Endometrial microvascular endothelial cells (primary cell): ENCODE measurements around the gene LAMC3. TPM values are rescaled to one million over a fixed set of nuclear protein-coding genes. Genes with fewer than 3 reads are reported as not detected.

Source experiments
- in situ Hi-C: cut with HindIII; loops from 2 replicates; pipeline ENCODE4 v1.10.0; 2017; ENCODE audit warnings: low sequenced_read_pairs, low pct_unique_long_range_greater_than_20kb; ENCODE audit errors: inconsistent ontology term
- total RNA-seq: library from RNA; depleted of rRNA; stranded (reverse); fragments of >200 nt; gene quantifications from one replicate; pipeline ENCODE4 v1.2.3, GENCODE V29; 2015; ENCODE audit errors: inconsistent ontology term

Gene LAMC3
- total RNA-seq, 1 donor from 2014 or later: not detected

DNA sequence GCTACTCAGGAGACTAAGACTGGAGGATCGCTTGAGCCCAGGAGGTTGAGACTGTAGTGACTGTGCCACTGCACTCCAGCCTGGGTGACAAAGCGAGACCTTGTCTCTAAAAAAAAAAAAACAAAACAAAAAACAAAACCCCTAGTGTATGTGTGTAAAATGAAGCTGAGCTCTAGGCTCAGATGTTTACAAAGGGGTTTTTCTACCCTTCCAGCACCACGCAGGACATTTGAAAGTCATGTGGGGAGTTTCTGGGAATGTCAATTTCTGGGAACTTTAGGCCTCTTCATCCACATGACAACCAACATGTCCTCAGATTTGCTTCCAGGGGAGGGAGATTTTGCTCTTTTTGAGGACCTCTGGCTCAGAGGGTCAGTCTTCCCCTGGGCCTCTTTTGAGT lies 44.9 kb downstream of the LAMC3 start:
- in situ Hi-C loops: no loop called here

DNA sequence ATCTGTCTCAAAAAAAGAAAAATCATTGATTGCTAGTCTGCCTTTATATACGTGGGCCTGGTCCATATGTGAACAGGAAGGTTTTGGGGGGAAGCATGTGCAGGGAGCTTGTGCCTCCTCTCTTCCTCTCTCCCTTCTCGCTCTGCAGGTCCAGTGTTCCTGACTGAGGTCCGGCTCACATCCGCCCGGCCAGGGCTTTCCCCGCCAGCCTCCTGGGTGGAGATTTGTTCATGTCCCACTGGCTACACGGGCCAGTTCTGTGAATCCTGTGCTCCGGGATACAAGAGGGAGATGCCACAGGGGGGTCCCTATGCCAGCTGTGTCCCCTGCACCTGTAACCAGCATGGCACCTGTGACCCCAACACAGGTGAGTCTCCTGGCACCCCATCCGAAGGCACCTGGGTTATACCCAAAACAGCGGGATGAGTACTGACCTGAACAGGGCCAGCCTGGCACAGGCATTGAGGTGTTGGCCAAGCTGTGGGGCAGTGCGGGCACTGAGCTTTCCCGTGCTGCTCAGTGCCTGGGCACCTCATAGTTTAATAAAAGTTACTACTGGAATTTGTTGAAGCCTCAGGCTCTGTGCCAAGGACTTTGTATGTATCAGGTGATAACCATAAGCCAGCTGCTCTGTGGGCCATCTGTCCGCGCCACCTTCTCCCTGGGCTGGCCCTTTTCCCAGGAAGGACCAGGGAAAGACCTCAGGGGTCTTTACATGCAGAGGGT lies 48.0 kb downstream of the LAMC3 start:
- in situ Hi-C loops: no loop called here

DNA sequence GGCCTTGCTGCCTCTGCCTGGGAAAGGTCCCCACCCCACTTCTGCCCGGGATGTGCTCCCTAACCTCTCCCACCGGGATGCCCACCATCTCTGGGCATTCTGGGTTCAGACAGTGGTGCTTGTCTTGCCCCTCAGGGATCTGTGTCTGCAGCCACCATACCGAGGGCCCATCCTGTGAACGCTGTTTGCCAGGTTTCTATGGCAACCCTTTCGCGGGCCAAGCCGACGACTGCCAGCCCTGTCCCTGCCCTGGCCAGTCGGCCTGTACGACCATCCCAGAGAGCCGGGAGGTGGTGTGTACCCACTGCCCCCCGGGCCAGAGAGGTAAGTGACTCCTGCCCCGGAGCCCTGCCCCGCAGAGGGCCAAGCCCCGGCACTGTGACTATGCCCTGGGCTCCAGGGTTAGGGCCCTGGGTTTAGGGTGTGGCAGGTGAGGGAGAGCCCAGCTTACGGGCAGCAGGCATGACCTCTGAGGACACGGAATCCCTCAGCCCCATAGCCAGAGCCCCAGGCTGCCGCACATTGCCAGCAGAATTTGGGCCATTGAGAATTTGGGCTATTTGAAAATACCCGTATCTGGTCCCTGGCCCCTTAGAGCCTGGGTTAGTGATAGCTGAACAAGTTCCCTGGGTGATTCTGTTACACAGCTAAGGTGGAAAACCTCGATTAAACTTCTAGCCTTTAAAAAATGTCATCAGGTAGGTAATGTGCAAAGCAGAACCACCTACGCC lies 52.1 kb downstream of the LAMC3 start:
- in situ Hi-C loops: no loop called here

DNA sequence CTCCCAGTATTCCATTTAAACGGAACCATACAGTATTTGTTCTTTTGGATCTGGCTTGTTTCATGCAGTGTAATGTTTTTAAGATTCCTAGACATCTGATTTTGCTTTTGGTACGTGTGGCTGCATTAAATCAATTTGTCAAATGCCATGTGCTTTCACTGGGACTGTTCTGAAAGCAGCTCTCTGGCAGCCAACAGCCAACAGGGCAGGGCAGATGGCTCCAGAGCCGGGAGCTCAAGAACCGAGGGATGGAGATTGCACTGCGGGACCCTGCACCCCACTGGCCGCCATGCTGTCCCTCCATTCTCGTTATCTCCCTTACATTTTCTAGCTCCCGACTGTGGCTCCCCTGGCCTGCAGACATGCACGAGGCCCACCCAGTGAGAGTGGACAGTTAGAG lies 54.0 kb downstream of the LAMC3 start:
- in situ Hi-C loops: no loop called here

DNA sequence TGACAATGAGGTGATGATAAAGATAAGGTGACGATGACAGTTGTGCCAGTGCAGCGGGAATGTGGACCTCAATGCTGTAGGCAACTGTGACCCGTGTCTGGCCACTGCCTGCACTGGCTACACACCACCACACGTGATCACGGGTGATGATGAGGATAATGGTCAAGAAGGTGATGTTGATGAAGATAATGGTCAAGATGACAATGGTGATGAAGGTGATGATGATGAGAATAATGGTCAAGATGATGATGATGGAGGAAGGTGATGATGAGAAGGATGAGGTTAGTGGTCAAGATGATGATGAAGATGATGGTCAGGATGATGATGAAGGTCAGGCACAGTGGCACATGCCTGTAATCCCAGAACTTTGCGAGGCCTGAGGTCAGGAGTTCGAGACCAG lies 56.6 kb downstream of the LAMC3 start:
- in situ Hi-C loops: no loop called here

DNA sequence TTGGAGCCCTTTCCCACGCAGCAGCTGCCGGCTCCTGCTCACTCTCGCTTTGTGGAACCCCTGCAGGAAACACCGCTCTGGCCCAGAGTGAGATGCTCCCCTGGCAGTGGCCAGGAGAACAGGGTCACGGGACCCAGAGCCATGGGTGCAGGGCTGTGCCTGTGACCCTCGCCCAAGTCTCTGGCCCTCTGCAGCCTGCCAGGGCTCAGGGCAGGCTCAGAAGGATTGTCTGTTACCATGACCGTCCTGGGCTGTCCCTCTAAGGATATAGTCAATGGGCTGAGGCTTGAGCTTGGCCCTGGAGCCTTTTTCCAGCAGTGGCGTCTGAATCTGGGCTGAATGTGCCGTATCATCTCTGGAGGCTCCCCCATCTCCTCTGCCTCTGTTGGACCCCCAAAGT lies 58.7 kb downstream of the LAMC3 start:
- in situ Hi-C loops: no loop called here

DNA sequence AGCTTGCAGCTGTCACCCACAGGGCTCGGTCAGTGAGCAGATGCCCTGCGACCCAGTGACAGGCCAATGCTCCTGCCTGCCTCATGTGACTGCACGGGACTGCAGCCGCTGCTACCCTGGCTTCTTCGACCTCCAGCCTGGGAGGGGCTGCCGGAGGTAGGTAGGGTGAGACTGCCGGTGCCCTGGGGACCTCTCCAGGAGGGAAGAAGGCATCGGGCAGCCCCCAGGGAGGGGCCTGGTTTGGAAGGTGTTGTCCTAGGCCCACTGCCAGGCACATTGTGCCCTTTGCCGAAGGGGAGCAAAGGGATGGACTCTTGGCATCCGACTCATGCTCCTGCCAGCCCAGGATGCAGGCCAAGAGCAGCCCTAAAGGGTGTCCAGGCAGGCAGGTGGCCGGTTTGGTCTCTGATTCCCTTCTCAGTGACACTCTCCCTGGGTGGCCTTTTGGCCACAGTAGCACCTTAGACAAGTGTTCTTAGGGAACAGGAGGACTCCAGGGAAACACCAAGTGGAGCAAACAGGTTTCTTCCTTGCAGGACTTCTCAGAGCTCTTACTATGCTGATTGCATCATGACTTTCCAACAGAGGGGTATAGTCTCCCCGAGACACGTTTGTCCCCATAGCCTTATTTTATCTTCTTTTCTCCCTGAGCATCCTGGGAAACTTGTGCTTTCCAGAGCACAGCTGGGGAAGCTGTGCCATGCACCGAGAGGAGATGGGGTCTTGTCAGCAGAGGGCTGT lies 59.3 kb downstream of the LAMC3 start:
- in situ Hi-C loops: no loop called here

DNA sequence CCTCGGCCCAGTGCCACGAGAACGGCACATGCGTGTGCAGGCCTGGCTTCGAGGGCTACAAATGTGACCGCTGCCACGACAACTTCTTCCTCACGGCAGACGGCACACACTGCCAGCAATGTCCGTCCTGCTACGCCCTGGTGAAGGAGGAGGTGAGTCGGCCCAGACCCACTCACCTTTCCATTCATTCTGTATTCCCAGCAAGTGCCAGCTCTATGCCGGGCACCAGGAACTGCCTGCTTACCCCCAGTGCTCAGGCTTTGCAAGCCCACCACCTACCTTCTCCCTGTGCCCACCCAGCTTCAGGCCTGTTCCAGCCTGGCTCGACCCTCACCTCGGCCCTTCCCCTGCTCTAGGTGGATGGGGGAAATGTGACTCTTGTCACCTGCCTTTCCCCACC lies 60.7 kb downstream of the LAMC3 start:
- in situ Hi-C loops: no loop called here

DNA sequence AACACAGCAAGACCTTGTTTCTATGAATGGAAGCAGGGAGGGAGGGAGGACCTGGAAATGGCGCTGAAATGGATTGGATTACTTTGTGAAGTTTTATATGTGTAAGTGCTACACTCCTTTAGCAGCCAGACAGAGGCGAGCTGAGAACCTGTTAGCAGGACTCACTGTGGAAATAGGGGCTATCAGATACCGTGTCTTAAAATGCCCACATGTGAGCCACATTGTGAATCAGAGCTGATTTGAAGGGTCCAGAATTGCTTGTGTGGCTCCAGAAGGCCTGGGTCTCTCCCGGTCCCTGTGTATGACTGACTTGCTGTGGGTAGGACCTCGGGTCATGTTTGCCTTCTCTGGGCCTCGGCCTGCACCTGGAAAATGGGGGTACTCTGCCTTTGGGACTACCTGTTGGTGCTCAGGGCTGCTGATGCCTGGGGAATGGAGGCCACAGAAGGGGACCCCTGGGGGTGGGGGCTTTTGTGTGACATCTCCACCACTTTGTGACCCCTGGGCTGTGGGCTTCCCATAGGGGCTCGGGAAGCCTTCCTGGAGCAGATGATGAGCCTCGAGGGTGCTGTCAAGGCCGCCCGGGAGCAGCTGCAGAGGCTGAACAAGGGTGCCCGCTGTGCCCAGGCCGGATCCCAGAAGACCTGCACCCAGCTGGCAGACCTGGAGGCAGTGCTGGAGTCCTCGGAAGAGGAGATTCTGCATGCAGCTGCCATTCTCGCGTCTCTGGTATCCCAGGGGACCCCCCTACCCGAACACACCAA lies 63.3 kb downstream of the LAMC3 start:
- in situ Hi-C loops: no loop called here

DNA sequence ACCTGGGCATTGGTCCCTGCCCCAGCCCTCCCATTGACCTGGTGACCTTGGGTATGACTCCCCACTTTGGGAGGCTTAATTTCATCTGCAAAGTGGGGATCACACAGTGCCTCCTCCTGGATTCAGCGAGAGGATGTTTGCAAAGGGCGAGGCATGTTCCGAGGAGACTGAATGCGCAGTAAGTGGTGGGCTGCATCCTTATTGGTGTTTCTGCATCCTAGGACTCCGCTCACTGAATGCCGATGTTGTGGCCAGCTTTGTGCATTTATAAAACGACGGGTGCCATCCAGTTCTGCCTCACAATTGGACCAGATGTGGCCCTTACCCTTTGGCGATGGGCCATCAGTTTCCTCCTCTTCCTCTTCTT lies 63.9 kb downstream of the LAMC3 start:
- in situ Hi-C loops: no loop called here

DNA sequence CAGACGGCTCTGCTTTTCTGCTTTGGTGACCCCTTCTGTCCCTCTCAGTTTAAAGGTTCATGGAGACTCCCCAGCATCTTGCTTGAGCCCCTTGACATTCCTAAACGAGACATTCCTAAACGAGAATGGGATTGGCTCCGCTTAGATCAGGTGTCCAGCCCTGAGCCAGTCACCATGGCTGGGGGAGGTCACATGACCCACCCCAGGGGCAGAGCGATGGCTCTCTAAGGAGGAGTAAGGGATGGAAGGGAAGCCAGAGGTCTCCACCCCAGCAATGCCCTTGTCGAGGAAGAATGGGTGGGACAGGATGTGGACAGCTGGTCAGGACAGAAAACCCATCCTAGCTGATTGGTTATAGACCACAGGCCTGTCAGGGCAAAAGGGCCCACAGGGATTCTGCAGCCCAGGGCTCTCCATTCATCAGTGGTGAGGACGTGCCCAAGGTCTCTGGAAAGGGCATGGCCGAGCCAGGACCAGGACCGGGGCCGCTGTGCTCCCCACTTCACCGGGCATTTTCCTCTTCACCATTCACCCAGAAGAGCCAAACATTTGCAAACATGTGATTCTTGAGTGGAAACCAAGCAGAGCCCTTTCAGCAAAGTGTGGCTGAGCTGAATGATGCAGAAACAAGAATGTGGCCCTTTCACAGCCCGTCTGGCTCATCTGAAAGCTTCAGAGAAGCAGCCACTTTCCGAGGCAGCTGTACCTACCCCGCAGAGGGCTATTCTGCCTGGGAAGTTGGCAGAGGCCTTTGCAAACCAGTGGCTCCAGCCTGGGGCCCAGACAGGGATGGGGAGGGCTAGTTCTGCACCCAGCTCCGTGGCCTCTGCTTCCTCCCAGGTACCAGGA lies 67.6 kb downstream of the LAMC3 start:
- in situ Hi-C loops: no loop called here

DNA sequence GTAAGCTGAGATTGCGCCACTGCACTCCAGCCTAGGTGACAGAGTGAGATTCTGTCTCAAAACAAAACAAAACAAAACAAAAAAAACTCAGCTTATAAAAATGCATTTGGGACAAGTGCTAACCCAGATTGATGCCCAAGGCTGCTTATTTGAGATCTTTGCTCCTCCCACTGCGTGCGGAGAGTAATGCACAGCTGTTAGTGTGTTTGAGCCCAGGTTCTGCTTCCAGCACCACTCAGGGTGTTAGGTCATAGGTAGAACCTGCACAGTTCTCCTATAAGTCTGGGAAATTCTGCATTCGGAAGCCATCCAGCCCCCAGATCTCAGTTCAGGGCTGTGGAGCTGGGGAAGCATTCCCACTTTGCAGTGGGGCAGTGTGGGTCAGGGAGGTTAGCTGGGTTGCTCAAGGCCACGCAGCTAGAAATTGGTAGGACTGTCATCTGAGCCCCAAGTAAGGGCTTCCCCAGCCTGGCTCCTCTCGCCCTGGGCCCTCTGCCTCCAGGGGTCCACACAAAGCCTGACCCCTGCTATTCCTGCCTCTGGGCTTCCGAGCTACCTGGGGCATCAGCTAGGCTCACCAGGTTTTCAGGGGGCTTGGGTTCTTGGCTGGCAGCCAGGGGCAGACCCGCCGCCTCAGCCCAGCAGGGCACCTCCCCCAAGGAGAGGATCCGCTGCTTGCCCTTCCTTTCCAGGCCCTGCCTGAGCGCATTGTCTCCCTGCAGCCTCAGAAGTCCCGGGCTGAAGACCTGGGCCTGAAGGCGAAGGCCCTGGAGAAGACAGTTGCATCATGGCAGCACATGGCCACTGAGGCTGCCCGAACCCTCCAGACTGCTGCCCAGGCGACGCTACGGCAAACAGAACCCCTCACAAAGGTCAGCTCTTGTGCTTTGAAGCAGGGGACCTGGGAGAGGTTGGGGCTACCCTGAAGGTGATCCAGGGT lies 69.7 kb downstream of the LAMC3 start:
- in situ Hi-C loops: no loop called here

DNA sequence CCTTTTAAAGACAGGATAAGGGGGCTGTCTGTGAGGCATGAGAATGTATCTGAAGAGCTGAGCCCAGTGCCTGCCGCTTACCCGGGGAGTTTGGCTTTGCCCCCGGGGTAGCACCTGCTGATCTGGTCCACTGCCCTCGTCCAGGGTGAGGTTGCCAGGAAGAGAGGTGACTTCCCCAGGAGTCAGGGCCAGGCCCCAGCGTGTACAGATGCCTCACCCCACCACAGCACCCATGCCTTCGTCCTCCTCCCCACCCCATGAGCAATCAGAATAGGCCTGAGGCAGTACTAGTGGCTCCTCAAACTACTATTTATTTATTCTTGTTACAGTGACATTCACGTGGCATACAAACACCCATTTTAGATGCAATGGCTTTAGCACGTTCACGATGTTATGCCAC lies 71.6 kb downstream of the LAMC3 start:
- in situ Hi-C loops: no loop called here

DNA sequence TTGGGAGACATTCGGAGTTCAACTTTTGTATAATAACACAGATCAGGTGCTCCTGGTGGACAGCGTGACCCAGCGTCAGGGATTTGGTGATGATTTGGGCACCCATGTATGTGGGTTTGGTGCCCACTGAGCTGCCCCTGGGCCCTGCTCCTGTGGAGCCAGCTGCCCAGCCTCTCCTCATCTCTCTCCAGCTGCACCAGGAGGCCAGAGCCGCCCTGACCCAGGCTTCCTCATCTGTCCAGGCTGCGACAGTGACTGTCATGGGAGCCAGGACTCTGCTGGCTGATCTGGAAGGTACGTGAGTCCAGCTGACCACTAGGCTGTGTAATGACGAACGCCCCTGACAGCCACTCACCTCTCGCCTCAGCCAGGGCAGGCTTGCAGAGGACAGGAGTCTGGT lies 72.9 kb downstream of the LAMC3 start:
- in situ Hi-C loops: no loop called here

DNA sequence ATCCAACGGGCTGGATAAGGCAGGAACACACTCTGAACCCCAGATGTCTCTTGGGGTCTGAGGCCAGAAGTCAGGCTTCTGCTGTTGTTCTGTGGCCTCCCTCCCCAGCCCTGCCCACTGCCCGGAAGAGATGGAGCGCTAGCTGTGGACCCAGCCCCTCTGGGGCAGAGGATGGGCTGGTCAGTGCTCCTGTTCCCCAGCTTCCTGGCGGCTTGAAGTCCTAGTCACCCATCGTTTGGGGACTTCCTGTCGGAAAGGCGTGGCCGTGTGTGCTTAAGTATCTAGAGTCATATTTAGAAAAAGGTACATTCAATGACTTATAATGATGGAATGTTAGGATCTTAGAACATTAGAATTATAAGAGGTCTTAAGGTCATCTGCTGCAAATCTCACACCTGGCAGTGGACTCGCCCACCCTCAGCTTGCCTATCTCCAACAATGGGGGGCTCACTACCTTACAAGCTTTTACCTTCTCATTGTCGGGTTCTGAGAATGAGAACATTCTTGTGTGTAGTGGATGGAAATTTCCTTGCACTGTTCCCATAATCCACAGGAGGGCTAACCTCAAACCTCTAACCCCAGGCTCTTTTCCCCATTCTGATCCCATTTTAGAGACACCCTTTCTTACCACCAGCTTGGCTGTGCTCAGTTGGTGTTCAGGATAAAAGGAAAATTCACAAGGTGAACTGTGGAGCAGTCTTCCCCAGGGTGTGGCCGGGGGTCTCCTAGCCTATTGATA lies 74.0 kb downstream of the LAMC3 start:
- in situ Hi-C loops: no loop called here

DNA sequence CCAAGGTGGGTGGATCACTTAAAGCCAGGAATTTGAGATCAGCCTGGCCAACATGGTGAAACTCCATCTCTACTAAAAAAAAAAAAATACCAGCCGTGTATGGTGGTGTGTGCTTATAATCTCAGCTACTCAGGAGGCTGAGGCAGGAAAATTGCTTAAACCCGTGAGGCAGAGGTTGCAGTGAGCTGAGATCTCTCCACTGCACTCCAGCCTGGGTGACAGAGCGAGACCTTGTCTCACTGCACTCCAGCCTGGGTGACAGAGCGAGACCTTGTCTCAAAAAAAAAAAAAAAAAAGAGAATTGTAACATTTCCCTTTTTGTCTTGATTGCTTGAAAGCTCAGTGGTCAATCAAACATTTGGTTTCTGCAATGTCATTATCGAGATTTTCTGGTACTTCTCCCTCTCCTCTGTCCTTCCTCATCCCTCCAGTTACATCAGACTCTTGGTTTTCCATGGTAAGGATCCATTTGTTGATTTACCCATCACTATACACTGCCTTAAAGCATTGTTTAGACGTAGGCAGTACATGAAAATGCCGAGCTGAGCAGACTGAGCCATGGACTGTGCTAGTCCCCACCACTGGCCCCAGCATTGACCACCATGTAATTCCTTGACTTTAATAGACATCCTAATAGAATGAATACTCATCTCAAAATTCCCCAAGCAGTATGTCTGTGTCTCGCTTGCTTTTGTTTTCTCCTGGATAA lies 75.8 kb downstream of the LAMC3 start:
- in situ Hi-C loops: no loop called here
